Tibial nerve (tissue), 4 donors: ENCODE measurements around the gene NELL1.

Experiments used
- EP300 ChIP-seq, 2 donors: sonication (generic); formaldehyde crosslinking; IDR thresholded peaks; one replicate each; pipeline ENCODE4 v1.6.1; 2017; ENCODE audit warnings: antibody characterized with exemption in 2 of 2, mild to moderate bottlenecking in 1 of 2
- TF ChIP-seq, protein P1 (sequence below), 5 experiments: fragments of 200-600 bp in 3 of 5; fragments of 450-650 bp in 2 of 5; sonication (generic) in 3 of 5; IDR thresholded peaks; one replicate each; pipeline ENCODE4 v1.5.1; 2016 to 2019; ENCODE audit warnings: antibody characterized with exemption in 5 of 5, mild to moderate bottlenecking in 3 of 5, moderate library complexity in 2 of 5

DNA sequence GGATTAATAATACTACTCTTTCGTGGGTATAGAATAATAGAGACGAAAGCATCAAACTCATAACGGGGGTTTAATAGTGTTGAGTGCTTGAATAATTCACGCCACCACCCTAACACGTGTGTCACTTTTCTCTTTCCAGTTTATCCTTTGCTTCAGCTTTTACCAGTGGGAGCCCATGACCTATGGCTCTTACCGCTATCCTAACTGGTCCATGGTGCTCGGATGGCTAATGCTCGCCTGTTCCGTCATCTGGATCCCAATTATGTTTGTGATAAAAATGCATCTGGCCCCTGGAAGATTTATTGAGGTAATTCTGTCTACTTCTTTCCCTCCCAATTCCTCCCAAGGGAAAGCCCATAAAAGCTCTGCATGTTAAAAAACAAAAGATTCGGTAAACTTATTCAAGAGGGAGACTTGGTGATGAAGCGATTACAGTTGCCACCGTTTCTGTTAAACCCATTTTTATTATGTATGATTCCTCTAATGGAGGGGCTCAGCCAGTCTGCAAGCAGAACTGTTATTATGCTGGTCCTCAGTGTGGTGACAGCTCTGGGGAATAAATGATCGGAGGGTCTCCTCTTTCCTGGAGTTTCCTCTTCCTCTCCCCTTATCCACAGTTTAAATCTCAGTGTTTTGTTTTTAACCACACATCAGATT, 17.1 kb upstream of the NELL1 start:
- TF ChIP-seq, protein P1, sequence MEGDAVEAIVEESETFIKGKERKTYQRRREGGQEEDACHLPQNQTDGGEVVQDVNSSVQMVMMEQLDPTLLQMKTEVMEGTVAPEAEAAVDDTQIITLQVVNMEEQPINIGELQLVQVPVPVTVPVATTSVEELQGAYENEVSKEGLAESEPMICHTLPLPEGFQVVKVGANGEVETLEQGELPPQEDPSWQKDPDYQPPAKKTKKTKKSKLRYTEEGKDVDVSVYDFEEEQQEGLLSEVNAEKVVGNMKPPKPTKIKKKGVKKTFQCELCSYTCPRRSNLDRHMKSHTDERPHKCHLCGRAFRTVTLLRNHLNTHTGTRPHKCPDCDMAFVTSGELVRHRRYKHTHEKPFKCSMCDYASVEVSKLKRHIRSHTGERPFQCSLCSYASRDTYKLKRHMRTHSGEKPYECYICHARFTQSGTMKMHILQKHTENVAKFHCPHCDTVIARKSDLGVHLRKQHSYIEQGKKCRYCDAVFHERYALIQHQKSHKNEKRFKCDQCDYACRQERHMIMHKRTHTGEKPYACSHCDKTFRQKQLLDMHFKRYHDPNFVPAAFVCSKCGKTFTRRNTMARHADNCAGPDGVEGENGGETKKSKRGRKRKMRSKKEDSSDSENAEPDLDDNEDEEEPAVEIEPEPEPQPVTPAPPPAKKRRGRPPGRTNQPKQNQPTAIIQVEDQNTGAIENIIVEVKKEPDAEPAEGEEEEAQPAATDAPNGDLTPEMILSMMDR (IDR thresholded peaks at IDR 0.05) = no peak
- no peak for TF ChIP-seq EP300 (IDR thresholded peaks at IDR 0.05)
